Esophagus muscularis mucosa (tissue), 4 donors: ENCODE measurements around the gene MATN1. TPM values are rescaled to one million over a fixed set of nuclear protein-coding genes. Genes with fewer than 3 reads are reported as not detected.

ENCODE experiments used
- DNase-seq: peaks from one replicate; pipeline ENCODE4 v3.0.0-alpha.2; 2017; ENCODE audit errors: extremely low spot score
- H3K27ac ChIP-seq, 4 donors: fragments of 200-600 bp; sonication (generic); replicated peaks in 1 of 4; 1 replicate in 3 of 4; 2 replicates in 1 of 4; pipeline ENCODE4 v1.5.1; 2016 to 2019; ENCODE audit warnings: mild to moderate bottlenecking in 1 of 4
- H3K27me3 ChIP-seq, 4 donors: fragments of 200-600 bp; sonication (generic); one replicate each; pipeline versions ENCODE4 v1.5.1 to v1.6.0; 2016 to 2019
- H3K36me3 ChIP-seq, 4 donors: fragments of 200-600 bp; sonication (generic); one replicate each; pipeline ENCODE4 v1.5.1; 2016 to 2019
- H3K4me1 ChIP-seq, 4 donors: fragments of 200-600 bp; sonication (generic); one replicate each; pipeline ENCODE4 v1.5.1; 2016 to 2019
- H3K4me3 ChIP-seq, 4 donors: fragments of 200-600 bp; sonication (generic); 1 replicate in 2 of 4; 2 replicates in 2 of 4; pipeline ENCODE4 v1.5.1; 2016 to 2019; ENCODE audit warnings: mild to moderate bottlenecking in 4 of 4, moderate library complexity in 1 of 4
- H3K9me3 ChIP-seq, 4 donors: fragments of 200-600 bp; sonication (generic); 1 replicate in 3 of 4; 2 replicates in 1 of 4; pipeline ENCODE4 v1.5.1; 2016 to 2019
- CTCF ChIP-seq, 3 experiments: fragments of 200-600 bp in 2 of 3; fragments of 450-650 bp in 1 of 3; sonication (generic) in 2 of 3; IDR thresholded peaks; one replicate each; pipeline ENCODE4 v1.5.1; 2017 to 2019; ENCODE audit warnings: antibody characterized with exemption in 3 of 3, mild to moderate bottlenecking in 2 of 3, moderate library complexity in 1 of 3
- EP300 ChIP-seq: sonication (generic); formaldehyde crosslinking; IDR thresholded peaks from one replicate; pipeline ENCODE4 v1.6.1; 2017; ENCODE audit warnings: antibody characterized with exemption
- POLR2A ChIP-seq: fragments of 450-650 bp; IDR thresholded peaks from one replicate; pipeline ENCODE4 v1.6.1; 2017; ENCODE audit warnings: antibody characterized with exemption, moderate library complexity, mild to moderate bottlenecking, low read depth
- POLR2AphosphoS5 ChIP-seq, 2 donors: sonication (generic); formaldehyde crosslinking; IDR thresholded peaks; one replicate each; pipeline ENCODE4 v1.6.1; 2017; ENCODE audit warnings: antibody characterized with exemption in 2 of 2
- WGBS: methylation state at CpG from one replicate; pipeline ENCODE4 v1.1.5; 2018; 5-methylcytosine and 5-hydroxymethylcytosine counted together
- intact Hi-C: fragments of 100-400 bp; cut with DNase I; formaldehyde crosslinking; loops from one replicate; pipeline ENCODE4 v1.15.1; 2023
- total RNA-seq, 4 donors: library from RNA; depleted of rRNA; stranded (reverse); fragments of >200 nt; gene quantifications; one replicate each; pipeline versions ENCODE4 v1.1.0 to v1.2.1, GENCODE V29; 2016

The MATN1 gene
- total RNA-seq, 4 donors from 2014 or later, result not detected

- Histone ChIP-seq H3K4me1 (peaks cover 0 to 3% (median 0%) of the 10 kb centered on the region in 4 donors), H3K27me3 (no peaks in the 10 kb centered on the region), H3K27ac (no peak overlapping the region), H3K36me3 (peaks cover 0 to 35% (median 15%) of the 10 kb centered on the region in 4 donors), H3K9me3 (no peaks in the 10 kb centered on the region), H3K4me3 (no peak overlapping the region)
- intact Hi-C loops, result loop anchor here (5.0 kb wide), 1 partner anchor 207 kb away; no protein-coding TSS in a partner anchor
- TF ChIP-seq POLR2AphosphoS5 (IDR thresholded peaks at IDR 0.05), result no peak
- TF ChIP-seq POLR2A, result no peak
- TF ChIP-seq EP300, result no peak
- TF ChIP-seq CTCF (IDR thresholded peaks at IDR 0.05), result no peak
- no peak for DNase-seq
- WGBS, result 92% methylated on average over 5 of the region's 5 CpGs
Measured at GRCh38 chr1:30724655-30725421, 1.5 kb upstream of the MATN1 start.

- intact Hi-C loops, result loop anchor here (5.0 kb wide), 1 partner anchor 208 kb away; no protein-coding TSS in a partner anchor
- H3K27ac ChIP-seq, result no peak overlapping the region
- no peaks in the 10 kb centered on the region for H3K27me3 ChIP-seq
- no peaks in the 10 kb centered on the region for H3K9me3 ChIP-seq
- H3K4me3 ChIP-seq, result no peak overlapping the region
- H3K36me3 ChIP-seq, result peaks cover 0 to 35% (median 15%) of the 10 kb centered on the region in 4 donors
- no peak for DNase-seq
- peaks cover 5 to 10% (median 6%) of the 10 kb centered on the region in 4 donors for H3K4me1 ChIP-seq
- TF ChIP-seq EP300 (no peak), POLR2A (no peak), POLR2AphosphoS5 (IDR thresholded peaks at IDR 0.05) (no peak), CTCF (IDR thresholded peaks at IDR 0.05) (no peak)
- 88% methylated on average over 2 of the region's 2 CpGs for WGBS
Measured at GRCh38 chr1:30724175-30724574, 790 bp upstream of the MATN1 start.

- no peaks in the 10 kb centered on the region for H3K27me3 ChIP-seq
- peaks cover 0 to 35% (median 15%) of the 10 kb centered on the region in 4 donors for H3K36me3 ChIP-seq
- 66% methylated on average over 5 of the region's 9 CpGs for WGBS
- intact Hi-C loops, result loop anchor here (5.0 kb wide), 1 partner anchor 210 kb away; no protein-coding TSS in a partner anchor
- no peak overlapping the region for H3K4me3 ChIP-seq
- DNase-seq, result no peak
- TF ChIP-seq CTCF (IDR thresholded peaks at IDR 0.05), result no peak
- TF ChIP-seq POLR2A, result no peak
- no peak for TF ChIP-seq POLR2AphosphoS5 (IDR thresholded peaks at IDR 0.05)
- TF ChIP-seq EP300, result no peak
- H3K27ac ChIP-seq, result no peak overlapping the region
- peaks cover 10 to 19% (median 16%) of the 10 kb centered on the region in 4 donors for H3K4me1 ChIP-seq
- no peaks in the 10 kb centered on the region for H3K9me3 ChIP-seq
Measured at GRCh38 chr1:30721812-30722537, 1.4 kb downstream of the MATN1 start.

GRCh38 chr1:30721341-30721793, 2.0 kb downstream of the MATN1 start:
- Histone ChIP-seq H3K9me3 (no peaks in the 10 kb centered on the region), H3K27ac (no peak overlapping the region), H3K4me3 (no peak overlapping the region), H3K36me3 (peaks cover 0 to 34% (median 15%) of the 10 kb centered on the region in 4 donors), H3K4me1 (peaks cover 10 to 19% (median 16%) of the 10 kb centered on the region in 4 donors), H3K27me3 (no peaks in the 10 kb centered on the region)
- WGBS, result 90% methylated on average over 7 of the region's 27 CpGs
- TF ChIP-seq CTCF (IDR thresholded peaks at IDR 0.05) (no peak), EP300 (no peak), POLR2AphosphoS5 (IDR thresholded peaks at IDR 0.05) (no peak), POLR2A (no peak)
- no peak for DNase-seq
- intact Hi-C loops, result loop anchor here (5.0 kb wide), 1 partner anchor 211 kb away; no protein-coding TSS in a partner anchor
